DOHH2 (cell line): Measurements from ENCODE around the gene LINS1.
"Not testable (repeated sequence)": the region's sequence is repeated elsewhere in the genome, so short reads cannot be mapped to it uniquely, and the experiment has no call there.

ENCODE experiments used
- H3F3A ChIP-seq: fragments of 200-600 bp; sonication (generic), shearing (Covaris generic); 2 replicates; pipeline ENCODE4 v1.6.0; 2016; ENCODE audit warnings: antibody characterized with exemption, mild to moderate bottlenecking; ENCODE audit not compliant: control insufficient read depth, insufficient read depth
- H3K27ac ChIP-seq: fragments of 200-600 bp; sonication (generic); 2 replicates; pipeline ENCODE4 v1.5.1; 2014; ENCODE audit warnings: low read depth, mild to moderate bottlenecking, low read length, moderate library complexity
- H3K27me3 ChIP-seq: fragments of 200-600 bp; sonication (generic); 2 replicates; pipeline ENCODE4 v1.6.1; 2014; ENCODE audit warnings: mild to moderate bottlenecking, low read length, mixed read lengths; ENCODE audit not compliant: control insufficient read depth
- H3K36me3 ChIP-seq: fragments of 200-600 bp; sonication (generic); 2 replicates; pipeline ENCODE4 v1.6.1; 2014; ENCODE audit warnings: mild to moderate bottlenecking, low read length, moderate library complexity, mixed read lengths; ENCODE audit not compliant: control insufficient read depth
- H3K4me1 ChIP-seq: fragments of 200-600 bp; sonication (generic); 2 replicates; pipeline ENCODE4 v1.6.1; 2014; ENCODE audit warnings: mild to moderate bottlenecking, low read length, mixed read lengths; ENCODE audit not compliant: control insufficient read depth
- H3K4me2 ChIP-seq: fragments of 200-600 bp; sonication (generic); 2 replicates; pipeline ENCODE4 v1.6.0; 2014; ENCODE audit warnings: mild to moderate bottlenecking, low read length, moderate library complexity
- H3K4me3 ChIP-seq: fragments of 200-600 bp; sonication (generic); 2 replicates; pipeline ENCODE4 v1.5.1; 2014; ENCODE audit warnings: mild to moderate bottlenecking, low read length, mixed read lengths
- H3K79me2 ChIP-seq: fragments of 200-600 bp; sonication (generic); 2 replicates; pipeline ENCODE4 v1.6.1; 2014; ENCODE audit warnings: mild to moderate bottlenecking, low read length, mixed read lengths; ENCODE audit not compliant: control insufficient read depth
- H3K9me2 ChIP-seq: fragments of 200-600 bp; sonication (generic); replicated peaks from 2 replicates; pipeline ENCODE4 v1.6.1; 2014; ENCODE audit warnings: mild to moderate bottlenecking, low read length, mixed read lengths; ENCODE audit not compliant: control insufficient read depth
- H3K9me3 ChIP-seq: fragments of 200-600 bp; sonication (generic); 2 replicates; pipeline ENCODE4 v1.6.1; 2014; ENCODE audit warnings: antibody characterized with exemption, low read length, mixed read lengths; ENCODE audit not compliant: control insufficient read depth, insufficient read depth
- H4K20me1 ChIP-seq: fragments of 200-600 bp; sonication (generic); 2 replicates; pipeline ENCODE4 v1.6.0; 2014; ENCODE audit warnings: low read depth, mild to moderate bottlenecking, antibody characterized with exemption, low read length, moderate library complexity; ENCODE audit not compliant: control insufficient read depth, insufficient read depth
- EZH2phosphoT487 ChIP-seq: fragments of 200-600 bp; sonication (generic); IDR thresholded peaks from 2 replicates; pipeline ENCODE4 v1.6.1; 2017; ENCODE audit warnings: borderline replicate concordance, mild to moderate bottlenecking, antibody characterized with exemption, low read length, moderate library complexity, mixed read lengths
- TF ChIP-seq, protein P1 (sequence below): fragments of 200-600 bp; sonication (generic); IDR thresholded peaks from one replicate; pipeline ENCODE4 v1.5.1; 2014; ENCODE audit warnings: antibody characterized with exemption, mild to moderate bottlenecking, low read depth, low read length; ENCODE audit not compliant: poor library complexity, severe bottlenecking

LINS1 gene

DNA sequence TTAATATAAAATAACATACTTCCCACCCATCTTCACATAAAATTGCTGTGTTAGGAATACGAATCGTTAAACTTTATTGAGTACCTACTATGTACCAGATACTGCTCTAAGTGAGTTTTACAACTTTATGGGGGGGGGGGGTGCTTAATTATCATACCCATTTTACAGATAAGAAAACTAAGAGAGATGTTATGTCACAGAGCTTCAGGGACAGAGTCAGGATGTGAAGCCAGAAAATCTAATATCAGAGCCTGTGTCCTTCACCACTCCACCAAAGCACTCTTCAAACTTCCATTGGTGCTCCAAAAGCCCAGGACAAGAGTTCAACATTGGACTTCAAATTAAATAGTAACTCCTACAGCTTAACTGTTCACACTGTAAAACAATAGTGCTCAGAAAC, 8.6 kb downstream of the LINS1 start:
- Histone ChIP-seq H3K4me2 (no peak overlapping the region), H3K9me3 (peaks cover 21% of the 10 kb centered on the region), H3K4me1 (no peaks in the 10 kb centered on the region), H3K4me3 (no peak overlapping the region), H4K20me1 (no peaks in the 10 kb centered on the region), H3K36me3 (peaks cover 5% of the 10 kb centered on the region; the same call in 1 of the 2 replicates), H3K27ac (no peak overlapping the region), H3K27me3 (no peaks in the 10 kb centered on the region), H3K79me2 (peaks cover 90% of the 10 kb centered on the region), H3F3A (no peaks in the 10 kb centered on the region), H3K9me2 (no peaks in the 10 kb centered on the region)
- TF ChIP-seq, protein P1, sequence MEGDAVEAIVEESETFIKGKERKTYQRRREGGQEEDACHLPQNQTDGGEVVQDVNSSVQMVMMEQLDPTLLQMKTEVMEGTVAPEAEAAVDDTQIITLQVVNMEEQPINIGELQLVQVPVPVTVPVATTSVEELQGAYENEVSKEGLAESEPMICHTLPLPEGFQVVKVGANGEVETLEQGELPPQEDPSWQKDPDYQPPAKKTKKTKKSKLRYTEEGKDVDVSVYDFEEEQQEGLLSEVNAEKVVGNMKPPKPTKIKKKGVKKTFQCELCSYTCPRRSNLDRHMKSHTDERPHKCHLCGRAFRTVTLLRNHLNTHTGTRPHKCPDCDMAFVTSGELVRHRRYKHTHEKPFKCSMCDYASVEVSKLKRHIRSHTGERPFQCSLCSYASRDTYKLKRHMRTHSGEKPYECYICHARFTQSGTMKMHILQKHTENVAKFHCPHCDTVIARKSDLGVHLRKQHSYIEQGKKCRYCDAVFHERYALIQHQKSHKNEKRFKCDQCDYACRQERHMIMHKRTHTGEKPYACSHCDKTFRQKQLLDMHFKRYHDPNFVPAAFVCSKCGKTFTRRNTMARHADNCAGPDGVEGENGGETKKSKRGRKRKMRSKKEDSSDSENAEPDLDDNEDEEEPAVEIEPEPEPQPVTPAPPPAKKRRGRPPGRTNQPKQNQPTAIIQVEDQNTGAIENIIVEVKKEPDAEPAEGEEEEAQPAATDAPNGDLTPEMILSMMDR = no peak
- no peak for TF ChIP-seq EZH2phosphoT487

DNA sequence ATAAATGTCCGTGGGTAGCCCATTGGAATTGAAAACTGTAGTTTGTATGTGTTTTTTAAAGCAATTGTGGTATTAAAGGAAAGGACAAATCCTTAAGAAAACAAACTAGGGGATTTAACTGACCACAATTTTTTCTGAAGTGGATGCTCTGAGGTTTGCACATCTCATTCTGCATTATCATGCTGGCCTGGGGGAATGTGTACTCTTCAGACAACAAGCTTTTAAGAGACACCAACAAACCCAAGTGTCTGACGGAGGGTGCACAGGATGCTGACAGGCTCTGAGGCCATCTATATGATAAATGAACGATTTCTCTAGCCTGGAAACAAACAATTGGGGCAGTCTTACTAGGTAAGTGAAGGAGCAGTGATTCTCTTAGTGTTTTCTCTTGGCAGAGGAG, 9.1 kb downstream of the LINS1 start:
- TF ChIP-seq, protein P1 = no peak
- no peak for TF ChIP-seq EZH2phosphoT487
- no peaks in the 10 kb centered on the region for H3F3A ChIP-seq
- no peak overlapping the region for H3K27ac ChIP-seq
- no peaks in the 10 kb centered on the region for H4K20me1 ChIP-seq
- H3K36me3 ChIP-seq = peaks cover 5% of the 10 kb centered on the region; the same call in 1 of the 2 replicates
- no peak overlapping the region for H3K4me3 ChIP-seq
- peaks cover 86% of the 10 kb centered on the region for H3K79me2 ChIP-seq
- no peak overlapping the region for H3K4me2 ChIP-seq
- H3K9me2 ChIP-seq = no peaks in the 10 kb centered on the region
- H3K9me3 ChIP-seq = peaks cover 21% of the 10 kb centered on the region
- H3K4me1 ChIP-seq = no peaks in the 10 kb centered on the region
- H3K27me3 ChIP-seq = no peaks in the 10 kb centered on the region

DNA sequence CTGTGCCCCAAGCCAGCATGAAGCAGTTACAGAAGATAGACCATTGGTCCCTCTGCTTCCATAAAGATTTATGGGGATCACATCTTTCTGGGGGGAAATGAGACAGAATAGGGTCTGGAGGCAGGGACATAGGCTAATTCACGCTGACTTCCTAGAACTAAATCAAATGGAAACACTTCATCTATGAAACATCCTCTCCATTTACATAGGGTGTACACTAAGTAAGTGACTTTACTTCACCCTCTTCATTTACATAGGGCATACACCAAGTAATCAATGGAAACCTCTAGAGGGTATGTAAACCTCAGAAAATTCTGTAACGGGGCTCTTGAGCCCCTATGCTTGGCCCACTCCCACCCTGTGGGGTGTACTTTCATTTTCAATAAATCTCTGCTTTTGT, 10.1 kb downstream of the LINS1 start:
- no peaks in the 10 kb centered on the region for H3K27me3 ChIP-seq
- no peak overlapping the region for H3K4me3 ChIP-seq
- H3K36me3 ChIP-seq = peaks cover 5% of the 10 kb centered on the region; the same call in 1 of the 2 replicates
- no peaks in the 10 kb centered on the region for H4K20me1 ChIP-seq
- TF ChIP-seq, protein P1 = no peak
- no peak for TF ChIP-seq EZH2phosphoT487
- peaks cover 81% of the 10 kb centered on the region for H3K79me2 ChIP-seq
- no peaks in the 10 kb centered on the region for H3K4me1 ChIP-seq
- H3F3A ChIP-seq = no peaks in the 10 kb centered on the region
- no peak overlapping the region for H3K27ac ChIP-seq
- H3K4me2 ChIP-seq = no peak overlapping the region
- H3K9me2 ChIP-seq = no peaks in the 10 kb centered on the region
- H3K9me3 ChIP-seq = peaks cover 23% of the 10 kb centered on the region

DNA sequence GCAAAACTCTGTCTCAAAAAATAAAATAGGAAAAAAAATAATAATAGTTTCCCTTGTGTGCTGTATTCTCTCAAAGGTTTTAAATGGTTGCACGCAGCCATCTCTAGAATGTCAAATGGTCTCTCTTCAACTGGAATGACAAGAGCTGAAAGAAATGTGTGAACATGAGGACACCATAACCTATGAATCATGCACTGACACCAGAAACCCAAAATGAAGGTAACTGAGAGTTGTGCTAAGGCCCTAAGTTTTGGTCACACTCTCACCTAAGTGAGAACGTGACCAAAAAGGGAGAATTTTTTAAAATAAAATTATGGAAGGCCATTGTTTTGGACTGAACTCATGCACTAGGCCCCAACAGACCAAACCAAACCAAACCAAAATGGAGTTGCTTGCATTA, 10.8 kb downstream of the LINS1 start:
- H3K9me2 ChIP-seq, H3K4me2 ChIP-seq, H4K20me1 ChIP-seq, H3F3A ChIP-seq, H3K4me1 ChIP-seq, H3K27ac ChIP-seq, H3K36me3 ChIP-seq, H3K27me3 ChIP-seq, H3K4me3 ChIP-seq: not testable (repeated sequence)
- Histone ChIP-seq H3K79me2 (peaks cover 77% of the 10 kb centered on the region), H3K9me3 (peaks cover 23% of the 10 kb centered on the region)
